Retinal pigment epithelial cell (primary cell): Measurements from ENCODE around the gene CAPN11.
"Not testable (repeated sequence)": the region's sequence is repeated elsewhere in the genome, so short reads cannot be mapped to it uniquely, and the experiment has no call there.

Experiments
- DNase-seq: peaks from one replicate; pipeline ENCODE4 v3.0.0-alpha.2; 2010; ENCODE audit warnings: low read depth
- H3K4me3 ChIP-seq: 2 replicates; pipeline ENCODE4 v1.5.1; 2011; ENCODE audit warnings: mild to moderate bottlenecking, low read length, control low read depth, moderate library complexity
- TF ChIP-seq, protein P1 (sequence below): conservative IDR thresholded peaks from 2 replicates; pipeline ENCODE4 v1.5.1; 2011; ENCODE audit warnings: low read depth, low read length, control low read depth, inconsistent platforms

CAPN11 gene

DNA sequence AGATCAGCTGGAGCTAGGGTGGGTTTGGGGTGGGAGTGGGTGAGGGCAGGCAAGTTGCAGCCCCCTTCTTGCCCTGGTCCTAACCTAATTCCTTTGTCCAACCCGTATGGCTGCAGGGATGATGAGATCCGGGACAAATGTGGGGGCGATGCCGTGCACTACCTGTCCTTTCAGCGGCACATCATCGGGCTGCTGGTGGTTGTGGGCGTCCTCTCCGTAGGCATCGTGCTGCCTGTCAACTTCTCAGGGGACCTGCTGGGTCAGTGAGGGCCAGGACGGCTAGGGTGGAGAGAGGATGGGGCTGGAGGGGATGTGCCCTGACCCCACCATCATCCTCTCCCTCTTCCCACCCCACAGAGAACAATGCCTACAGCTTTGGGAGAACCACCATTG lies 19.3 kb upstream of the CAPN11 start:
- TF ChIP-seq, protein P1, sequence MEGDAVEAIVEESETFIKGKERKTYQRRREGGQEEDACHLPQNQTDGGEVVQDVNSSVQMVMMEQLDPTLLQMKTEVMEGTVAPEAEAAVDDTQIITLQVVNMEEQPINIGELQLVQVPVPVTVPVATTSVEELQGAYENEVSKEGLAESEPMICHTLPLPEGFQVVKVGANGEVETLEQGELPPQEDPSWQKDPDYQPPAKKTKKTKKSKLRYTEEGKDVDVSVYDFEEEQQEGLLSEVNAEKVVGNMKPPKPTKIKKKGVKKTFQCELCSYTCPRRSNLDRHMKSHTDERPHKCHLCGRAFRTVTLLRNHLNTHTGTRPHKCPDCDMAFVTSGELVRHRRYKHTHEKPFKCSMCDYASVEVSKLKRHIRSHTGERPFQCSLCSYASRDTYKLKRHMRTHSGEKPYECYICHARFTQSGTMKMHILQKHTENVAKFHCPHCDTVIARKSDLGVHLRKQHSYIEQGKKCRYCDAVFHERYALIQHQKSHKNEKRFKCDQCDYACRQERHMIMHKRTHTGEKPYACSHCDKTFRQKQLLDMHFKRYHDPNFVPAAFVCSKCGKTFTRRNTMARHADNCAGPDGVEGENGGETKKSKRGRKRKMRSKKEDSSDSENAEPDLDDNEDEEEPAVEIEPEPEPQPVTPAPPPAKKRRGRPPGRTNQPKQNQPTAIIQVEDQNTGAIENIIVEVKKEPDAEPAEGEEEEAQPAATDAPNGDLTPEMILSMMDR, result no peak
- no peak for DNase-seq
- no peak overlapping the region for H3K4me3 ChIP-seq

DNA sequence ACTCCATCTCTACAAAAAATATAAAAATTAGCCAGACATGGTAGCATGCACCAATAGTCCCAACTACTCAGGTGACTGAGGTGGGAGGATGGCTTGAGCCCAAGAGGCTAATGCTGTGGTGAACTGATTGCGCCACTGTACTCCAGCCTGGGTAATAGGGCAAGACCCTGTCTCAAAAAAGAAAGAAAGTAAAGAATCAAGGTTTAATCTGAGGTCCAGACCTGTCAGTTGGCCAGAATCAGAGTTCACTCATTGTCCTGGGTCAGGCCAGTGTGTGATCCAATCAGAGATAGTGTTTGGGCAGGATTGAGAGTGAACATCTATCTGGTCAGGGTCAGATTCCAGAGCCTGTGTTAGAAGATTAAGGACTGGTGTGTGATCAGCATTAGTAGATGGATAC lies 15.8 kb upstream of the CAPN11 start:
- no peak overlapping the region for H3K4me3 ChIP-seq
- no peak for DNase-seq
- TF ChIP-seq, protein P1, result no peak

DNA sequence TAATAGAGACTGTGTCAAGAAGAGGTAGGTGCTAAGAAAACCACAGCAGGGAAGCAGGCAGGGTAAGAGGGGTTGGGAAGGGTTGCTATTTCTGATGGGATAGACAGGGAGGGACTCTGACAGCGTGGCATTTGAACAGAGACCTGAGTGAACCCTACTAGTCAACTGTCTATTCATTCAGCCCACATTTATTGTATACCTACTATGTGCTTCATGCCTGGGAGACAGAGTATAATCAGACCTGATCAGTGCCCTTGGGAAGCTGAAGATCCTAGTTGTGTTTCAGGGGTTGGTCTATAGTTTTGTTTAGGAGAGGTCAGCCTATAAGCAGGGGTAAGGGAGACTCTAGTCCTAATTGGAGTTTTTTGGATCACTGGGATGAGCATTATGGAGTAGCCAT lies 14.9 kb upstream of the CAPN11 start:
- no peak for DNase-seq
- H3K4me3 ChIP-seq, result no peak overlapping the region
- TF ChIP-seq, protein P1, result no peak

DNA sequence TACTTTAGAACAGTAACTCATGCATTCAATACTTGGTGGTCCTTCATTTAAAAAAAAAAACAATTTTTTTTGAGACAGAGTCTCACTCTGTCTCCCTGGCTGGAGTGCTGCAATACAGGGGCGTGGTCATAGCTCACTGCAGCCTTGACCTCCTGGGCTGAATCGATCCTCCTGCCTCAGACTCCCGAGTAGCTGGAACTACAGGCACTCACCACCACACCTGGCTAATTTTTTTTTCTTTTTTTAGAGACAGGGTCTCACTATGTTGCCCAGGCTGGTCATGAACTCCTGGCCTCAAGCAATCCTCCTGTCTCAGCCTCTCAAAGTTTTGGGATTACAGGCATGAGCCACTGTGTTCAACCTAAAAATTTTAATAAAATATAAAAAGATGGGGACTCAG lies 14.1 kb upstream of the CAPN11 start:
- H3K4me3 ChIP-seq, DNase-seq: not testable (repeated sequence)

DNA sequence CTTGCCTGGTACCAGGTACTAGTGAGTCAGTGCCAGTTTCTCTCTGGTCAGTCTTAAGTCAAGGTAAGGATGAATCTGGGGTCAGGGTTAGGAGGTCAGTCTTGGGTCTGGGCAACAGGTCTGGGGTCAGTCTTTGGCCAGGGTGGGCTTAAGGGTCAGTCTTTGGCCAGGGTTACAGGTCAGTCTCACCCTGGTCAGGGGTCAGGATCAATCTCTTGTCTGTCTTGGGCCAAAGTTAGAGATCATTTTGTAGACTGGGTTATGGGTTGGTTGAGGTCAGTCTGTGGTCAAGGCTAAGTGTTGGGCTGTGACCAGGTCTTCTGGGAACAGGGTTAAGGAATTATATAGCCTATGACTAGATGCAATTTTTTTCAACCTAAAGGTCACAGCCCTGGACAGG lies 12.8 kb upstream of the CAPN11 start:
- TF ChIP-seq, protein P1, result no peak
- no peak overlapping the region for H3K4me3 ChIP-seq
- no peak for DNase-seq

DNA sequence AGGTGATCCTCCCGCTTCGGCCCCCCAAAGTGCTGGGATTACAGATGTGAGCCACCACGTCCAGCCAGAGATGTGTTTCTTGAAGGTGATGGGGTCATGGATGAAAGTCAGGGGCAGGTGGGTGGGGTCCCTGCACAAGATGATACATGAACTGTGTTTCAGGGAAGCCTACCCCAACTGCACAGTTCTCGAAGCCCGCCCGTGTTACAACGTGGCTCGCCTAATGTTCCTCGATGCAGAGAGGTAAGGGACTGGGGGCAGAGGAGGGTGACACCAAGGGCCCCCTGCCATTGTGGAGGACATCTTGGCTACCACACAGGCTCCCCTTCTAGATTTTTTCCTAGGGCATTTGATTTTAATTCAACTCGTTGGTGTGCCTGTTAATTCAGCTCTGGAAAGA lies 11.9 kb upstream of the CAPN11 start:
- no peak overlapping the region for H3K4me3 ChIP-seq
- TF ChIP-seq, protein P1, result no peak
- no peak for DNase-seq

DNA sequence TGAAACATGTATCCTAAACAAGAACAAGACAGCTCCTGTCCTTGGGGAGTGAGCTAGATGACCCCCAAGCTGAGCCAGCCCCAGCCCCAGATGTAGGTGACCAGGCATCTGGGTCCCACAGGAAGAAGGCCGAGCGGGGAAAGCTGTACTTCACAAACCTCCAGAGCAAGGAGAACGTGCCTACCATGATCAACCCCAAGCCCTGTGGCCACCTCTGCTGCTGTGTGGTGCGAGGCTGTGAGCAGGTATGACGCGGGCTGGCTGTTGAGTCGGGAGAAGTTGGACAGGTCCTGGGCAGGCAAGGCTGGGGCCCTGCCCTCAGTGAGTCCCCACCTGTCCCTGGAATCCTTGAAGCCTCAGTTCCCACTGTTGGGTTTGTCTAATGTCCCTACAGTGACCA lies 11.4 kb upstream of the CAPN11 start:
- no peak overlapping the region for H3K4me3 ChIP-seq
- TF ChIP-seq, protein P1, result no peak

DNA sequence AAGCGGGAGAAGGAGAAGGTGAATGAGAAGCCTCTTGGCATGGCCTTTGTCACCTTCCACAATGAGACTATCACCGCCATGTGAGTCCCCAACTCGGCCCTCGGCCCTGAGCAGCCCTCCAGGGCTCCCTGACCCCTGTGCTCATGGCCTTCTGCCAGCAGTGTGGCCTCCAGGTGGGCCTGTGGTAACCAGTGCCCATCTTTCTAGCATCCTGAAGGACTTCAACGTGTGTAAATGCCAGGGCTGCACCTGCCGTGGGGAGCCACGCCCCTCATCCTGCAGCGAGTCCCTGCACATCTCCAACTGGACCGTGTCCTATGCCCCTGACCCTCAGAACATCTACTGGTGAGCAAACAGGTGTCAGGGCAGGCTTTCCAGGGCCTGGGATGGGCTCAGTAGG lies 10.3 kb upstream of the CAPN11 start:
- no peak overlapping the region for H3K4me3 ChIP-seq
- TF ChIP-seq, protein P1, result no peak
- DNase-seq, result no peak

More for the DNA sequence above, 11.4 kb upstream of the CAPN11 start:
- DNase-seq, result no peak
